Measurements from ENCODE around the gene ZFHX3.
A peak's percentile ranks its signal among the peaks of the same experiment; 100 is the strongest.

Gene ZFHX3

DNA sequence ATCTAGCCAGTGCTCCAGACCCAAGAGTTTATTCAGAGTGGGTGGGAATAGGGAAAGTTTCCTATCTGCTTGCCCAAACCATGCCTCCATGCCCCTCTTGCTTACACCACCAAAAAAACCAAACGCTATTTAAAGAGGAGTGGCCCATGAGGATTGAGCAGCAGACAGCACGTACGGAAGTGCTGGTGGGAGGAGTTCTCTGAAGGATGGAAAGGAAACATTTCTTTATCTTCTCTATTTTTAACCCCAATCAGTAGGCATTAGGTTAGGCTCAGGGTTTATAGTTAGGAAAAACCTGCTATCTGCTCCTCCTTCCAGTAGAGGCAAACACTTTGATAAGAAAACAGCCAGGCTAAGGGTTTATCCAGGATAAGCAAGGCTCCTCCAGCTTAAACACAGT lies 235.3 kb downstream of the ZFHX3 start:
- FAIRE-seq: no peak

GRCh38 chr16:72811876-72812275 lies 236.1 kb downstream of the ZFHX3 start:
- FAIRE-seq: no peak
- no peak for DNase-seq (ENCODE audit: insufficient read length, low spot score)

More for the DNA sequence above, 235.3 kb downstream of the ZFHX3 start:
- no peak for DNase-seq (ENCODE audit: insufficient read length, low spot score)

- FAIRE-seq: no peak
- no peak for DNase-seq (ENCODE audit: insufficient read length, low spot score)
Measured at GRCh38 chr16:72811188-72811720, 236.7 kb downstream of the ZFHX3 start.

- DNase-seq (ENCODE audit: insufficient read length, low spot score) (no peak), FAIRE-seq (no peak)
Measured at GRCh38 chr16:72810480-72810879, 237.4 kb downstream of the ZFHX3 start.

GRCh38 chr16:72809446-72809845 lies 238.5 kb downstream of the ZFHX3 start:
- no peak for FAIRE-seq
- no peak for DNase-seq (ENCODE audit: insufficient read length, low spot score)

GRCh38 chr16:72808754-72809153 lies 239.2 kb downstream of the ZFHX3 start:
- FAIRE-seq: no peak

GRCh38 chr16:72807245-72807644 lies 240.7 kb downstream of the ZFHX3 start:
- no peak for FAIRE-seq

More at GRCh38 chr16:72808754-72809153, 239.2 kb downstream of the ZFHX3 start:
- DNase-seq (ENCODE audit: insufficient read length, low spot score): no peak

DNA sequence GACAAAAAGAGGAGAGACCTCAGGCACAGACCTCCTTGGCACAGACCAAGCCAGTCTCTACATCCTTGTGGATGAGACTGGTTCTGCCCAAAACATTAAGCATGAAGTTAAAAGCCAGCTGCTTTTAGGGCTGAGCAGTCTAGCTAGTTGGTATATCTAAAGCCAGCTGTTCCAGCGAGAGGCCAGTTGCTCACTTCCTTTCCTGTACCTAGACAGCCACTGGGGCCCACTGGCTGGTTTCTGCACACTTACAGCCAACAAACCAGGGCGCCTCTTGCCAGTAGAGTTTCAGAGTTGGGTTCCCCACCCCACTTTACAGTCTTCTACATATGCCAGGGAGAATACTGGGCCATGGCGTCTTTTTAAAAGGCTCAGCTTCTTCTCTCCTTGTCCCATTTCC lies 242.4 kb downstream of the ZFHX3 start:
- no peak for FAIRE-seq
- no peak for DNase-seq (ENCODE audit: insufficient read length, low spot score)

More at GRCh38 chr16:72807245-72807644, 240.7 kb downstream of the ZFHX3 start:
- DNase-seq (ENCODE audit: insufficient read length, low spot score): no peak

- FAIRE-seq (no peak), DNase-seq (ENCODE audit: insufficient read length, low spot score) (no peak)
Measured at GRCh38 chr16:72800524-72801161, 247.3 kb downstream of the ZFHX3 start.

GRCh38 chr16:72798264-72798663 lies 249.7 kb downstream of the ZFHX3 start:
- no peak for DNase-seq (ENCODE audit: insufficient read length, low spot score)

DNA sequence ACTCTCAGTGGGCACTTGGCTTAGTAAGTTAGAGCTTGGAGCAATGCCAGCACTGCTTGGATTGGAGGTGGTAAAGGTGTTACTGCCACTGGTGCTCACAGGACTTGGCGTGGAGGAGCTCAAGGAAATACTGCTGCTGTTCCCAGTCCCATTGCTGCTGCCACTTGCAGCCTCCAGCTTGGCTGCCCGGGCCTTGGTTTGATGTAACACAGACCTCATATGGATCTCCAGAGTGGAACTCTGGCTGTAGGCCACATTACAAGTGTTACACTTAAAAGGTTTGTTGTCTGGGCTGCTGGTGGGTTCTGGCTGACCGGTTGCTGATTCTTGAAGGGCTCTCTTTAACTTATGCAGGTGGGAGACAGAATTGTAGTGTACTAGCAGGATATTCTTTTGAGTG lies 250.3 kb downstream of the ZFHX3 start:
- DNase-seq (ENCODE audit: insufficient read length, low spot score): no peak
- FAIRE-seq: no peak

More at GRCh38 chr16:72798264-72798663, 249.7 kb downstream of the ZFHX3 start:
- no peak for FAIRE-seq

DNA sequence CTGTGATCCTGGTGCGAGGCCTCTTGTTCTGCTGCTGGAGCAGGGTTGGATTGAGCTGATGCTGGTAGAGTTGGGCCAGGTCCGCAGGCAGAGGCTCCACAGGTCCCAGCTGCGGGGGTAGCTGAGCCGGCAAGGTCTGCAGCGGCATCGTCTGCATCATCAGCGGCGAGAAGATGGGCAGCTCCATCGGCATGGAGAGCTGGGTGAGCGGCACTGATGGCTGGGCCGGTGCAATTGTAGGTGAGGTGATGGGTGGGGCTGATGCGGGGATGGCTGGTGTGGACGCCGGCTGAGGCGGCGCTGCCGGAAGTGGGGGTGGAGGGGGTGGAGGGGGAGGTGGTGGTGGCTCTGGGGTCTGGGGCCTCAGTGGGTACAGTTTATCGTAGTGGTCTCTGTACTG lies 251.7 kb downstream of the ZFHX3 start:
- DNase-seq (ENCODE audit: insufficient read length, low spot score) (no peak), FAIRE-seq (no peak)

DNA sequence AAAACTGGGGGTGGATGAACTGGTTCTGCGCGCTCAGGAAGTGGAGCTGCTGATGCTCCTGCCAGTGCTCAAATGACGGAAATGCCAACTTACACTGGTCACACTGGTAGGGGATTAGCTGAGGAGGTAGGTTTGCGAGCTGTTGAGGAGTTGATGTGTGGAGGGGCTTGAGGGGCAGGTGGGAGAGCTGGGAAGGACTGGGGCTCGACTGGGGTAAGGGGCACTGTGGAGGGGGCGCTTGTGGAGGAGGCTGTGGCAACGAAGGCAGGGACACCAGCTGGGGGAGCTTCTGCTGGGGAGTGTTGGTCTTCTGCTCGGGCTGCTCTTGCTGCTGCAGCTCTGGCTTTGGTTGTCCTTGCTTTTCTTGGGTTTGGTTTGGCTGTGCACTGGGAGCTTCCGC lies 252.9 kb downstream of the ZFHX3 start:
- FAIRE-seq: no peak
- DNase-seq (ENCODE audit: insufficient read length, low spot score): no peak

GRCh38 chr16:72794319-72794718 lies 253.6 kb downstream of the ZFHX3 start:
- FAIRE-seq: no peak
- no peak for DNase-seq (ENCODE audit: insufficient read length, low spot score)

DNA sequence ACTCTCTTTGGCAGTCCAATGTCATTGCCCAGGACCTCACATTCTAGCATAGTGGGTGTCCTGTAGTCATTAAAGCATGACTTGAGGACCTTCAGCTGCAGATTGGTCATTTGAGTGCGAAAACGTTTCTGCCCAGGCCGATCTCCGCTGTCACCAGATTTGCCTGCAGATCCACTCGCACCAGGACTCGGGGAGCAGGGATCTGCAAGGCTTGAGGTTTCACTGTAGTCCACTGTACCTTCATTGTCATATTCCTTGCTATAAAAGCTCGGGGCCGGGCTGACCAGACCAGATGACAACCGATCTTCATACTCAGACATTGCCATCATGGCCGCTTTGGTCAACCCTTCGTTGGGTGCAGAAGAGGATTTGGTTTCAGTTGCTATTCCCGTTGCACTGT lies 254.2 kb downstream of the ZFHX3 start:
- no peak for FAIRE-seq
- DNase-seq (ENCODE audit: insufficient read length, low spot score): no peak

- FAIRE-seq (no peak), DNase-seq (ENCODE audit: insufficient read length, low spot score) (no peak)
Measured at GRCh38 chr16:72793017-72793416, 254.9 kb downstream of the ZFHX3 start.

- FAIRE-seq (no peak), DNase-seq (ENCODE audit: insufficient read length, low spot score) (no peak)
Measured at GRCh38 chr16:72791786-72792185, 256.1 kb downstream of the ZFHX3 start.

DNA sequence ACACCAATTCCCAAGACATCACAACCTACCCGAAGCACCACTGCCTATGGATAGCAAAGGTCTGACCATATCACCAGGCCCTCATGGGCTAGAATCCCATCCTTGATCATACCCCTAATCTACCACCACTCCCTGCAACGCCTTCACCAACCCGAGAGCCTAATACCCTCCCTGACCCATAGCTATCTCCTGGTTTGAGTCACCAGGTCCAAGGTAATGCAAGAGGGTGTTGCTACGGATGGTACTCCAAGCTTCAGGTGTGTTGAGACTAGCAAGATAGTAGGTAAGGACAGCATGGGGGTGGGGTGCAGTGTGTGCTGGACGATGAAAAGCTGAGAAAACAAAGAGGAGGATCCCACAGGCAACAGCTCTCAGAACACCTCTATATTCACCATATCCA lies 258.0 kb downstream of the ZFHX3 start:
- FAIRE-seq: no peak
- DNase-seq (ENCODE audit: insufficient read length, low spot score): no peak

DNA sequence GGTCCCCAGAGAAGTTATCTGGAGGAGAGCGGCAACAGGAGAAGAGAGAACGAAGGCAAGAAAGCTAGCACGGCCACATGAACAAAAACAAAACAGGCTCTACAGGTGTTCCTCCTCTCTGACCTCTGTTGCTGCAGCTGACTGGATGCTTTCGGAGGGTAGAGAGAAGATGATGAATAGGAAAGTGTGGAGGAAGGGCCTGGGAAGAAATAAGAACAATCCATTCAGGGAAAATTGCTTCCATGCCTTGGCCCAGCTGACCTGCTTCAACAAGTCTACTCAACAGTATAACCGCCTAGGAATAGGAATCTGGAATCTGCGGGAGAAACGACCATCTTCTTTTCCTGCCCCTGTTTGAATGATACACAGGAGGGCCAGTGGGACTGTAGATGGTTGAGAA lies 258.5 kb downstream of the ZFHX3 start:
- FAIRE-seq (no peak), DNase-seq (ENCODE audit: insufficient read length, low spot score) (no peak)

DNA sequence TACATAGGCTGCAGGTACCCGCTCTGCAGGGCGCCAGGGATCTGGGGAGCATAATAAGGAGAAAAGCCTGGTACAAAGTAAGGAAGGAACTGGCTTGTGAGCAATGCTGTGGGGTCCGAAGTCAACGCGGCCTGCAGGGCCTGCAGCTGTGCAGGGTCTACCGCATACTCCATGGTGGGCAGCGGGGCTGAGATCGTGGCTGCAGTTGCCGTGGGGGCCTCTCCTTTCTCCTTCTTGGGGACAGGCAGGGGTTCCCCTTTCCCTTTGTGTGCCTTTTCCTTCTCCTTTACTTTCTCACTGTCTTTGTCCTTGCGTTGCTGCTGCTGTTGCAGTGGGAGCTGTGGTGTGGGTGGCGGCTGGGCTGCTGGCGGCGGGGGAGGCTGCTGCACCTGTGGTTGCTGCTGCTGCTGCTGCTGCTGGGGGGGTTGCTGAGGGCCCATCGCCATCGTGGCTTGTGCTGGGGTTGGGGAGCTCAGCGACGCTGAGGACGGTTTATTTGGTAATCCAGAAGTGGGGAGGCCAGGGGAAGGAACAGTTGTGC lies 259.6 kb downstream of the ZFHX3 start:
- no peak for FAIRE-seq
- no peak for DNase-seq (ENCODE audit: insufficient read length, low spot score)

- peak; percentile 52 for FAIRE-seq
- peak; percentile 89 for DNase-seq (ENCODE audit: insufficient read length, low spot score)
Measured at GRCh38 chr16:72787514-72788268, 260.2 kb downstream of the ZFHX3 start.

DNA sequence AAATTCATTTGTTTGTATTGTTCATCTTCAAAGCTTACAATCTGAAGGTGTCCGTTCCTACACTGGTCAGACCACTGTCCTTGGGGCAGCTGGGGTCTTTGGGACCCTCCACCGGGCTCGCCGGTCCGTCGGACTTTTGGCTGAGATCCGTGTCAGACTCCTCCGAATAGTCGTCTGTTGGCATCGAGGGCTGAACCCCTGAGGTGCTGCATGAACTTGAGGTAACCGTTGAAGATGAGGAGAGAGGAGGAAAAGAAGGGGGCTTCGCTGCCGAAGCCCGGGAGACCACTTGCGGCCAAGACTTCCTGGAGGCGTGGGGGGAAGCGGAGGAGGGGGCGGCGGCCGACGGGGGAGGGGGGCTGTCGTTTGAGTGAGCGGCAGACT lies 260.8 kb downstream of the ZFHX3 start:
- FAIRE-seq (no peak), DNase-seq (ENCODE audit: insufficient read length, low spot score) (no peak)
